GM12878 (cell line): ENCODE measurements around the gene GCSAML. TPM values are rescaled to one million over a fixed set of nuclear protein-coding genes. Genes with fewer than 3 reads are reported as not detected.

Experiments used
- ATAC-seq: fragments of 200-7000 bp; cut with Tn5 transposase; 3 replicates; pipeline ENCODE4 v1.9.1; 2020; ENCODE audit warnings: mild to moderate bottlenecking, moderate library complexity
- BruUV-seq: library from RNA; stranded (reverse); fragments of 400-500 nt; replicated peaks from 2 replicates; lab custom pipeline; 2021; lab: Mats Ljungman, UMichigan
- CTCF ChIA-PET: fragments of 300-600 bp; sonication (Branson Sonifier 250); formaldehyde crosslinking; extraction: SDS; loops from one replicate; lab custom pipeline; 2021; ENCODE audit warnings: inconsistent platforms; lab: Yijun Ruan, JAX
- POLR2A ChIA-PET: fragments of 350-600 bp; formaldehyde crosslinking; extraction: SDS; loops from one replicate; lab custom pipeline; 2021; ENCODE audit warnings: inconsistent platforms; lab: Charles Lee
- RAD21 ChIA-PET: fragments of 300-600 bp; sonication (Branson Sonifier 250); formaldehyde crosslinking; loops from one replicate; lab custom pipeline; 2023; ENCODE audit warnings: antibody characterized with exemption; ENCODE audit not compliant: unreplicated experiment; lab: Charles Lee
- SMC1A ChIA-PET: fragments of 300-600 bp; sonication (Branson Sonifier 250); formaldehyde crosslinking; loops from one replicate; lab custom pipeline; 2023; ENCODE audit not compliant: unreplicated experiment, uncharacterized antibody; lab: Charles Lee
- DNase-seq: peaks from one replicate; pipeline ENCODE4 v3.0.0-alpha.2; 2011; ENCODE audit warnings: low read depth, low spot score
- FAIRE-seq: peaks from 3 replicates; lab custom pipeline; 2011; peaks lifted over from hg19 to GRCh38; lab: Jason Lieb, UNC
- H2AFZ ChIP-seq: 2 replicates; pipeline ENCODE4 v1.6.0; 2011; ENCODE audit warnings: low read depth, low read length, control low read depth; ENCODE audit not compliant: control insufficient read depth
- H3K27ac ChIP-seq: 2 replicates; pipeline ENCODE4 v1.5.1; 2011; ENCODE audit warnings: control low read depth; ENCODE audit not compliant: control insufficient read depth, insufficient read depth
- H3K27me3 ChIP-seq, 2 experiments: replicated peaks in 1 of 2; 2 replicates each; pipeline versions ENCODE4 v1.6.0 to v1.6.1; 2011; ENCODE audit warnings: low read length in 1 of 2; ENCODE audit not compliant: control insufficient read depth in 2 of 2, insufficient read depth in 2 of 2
- H3K36me3 ChIP-seq, 2 experiments: 2 replicates each; pipeline ENCODE4 v1.5.1; 2011; ENCODE audit warnings: low read length in 1 of 2; ENCODE audit not compliant: control insufficient read depth in 2 of 2, insufficient read depth in 2 of 2
- H3K4me1 ChIP-seq: 2 replicates; pipeline ENCODE4 v1.6.1; 2011; ENCODE audit warnings: mild to moderate bottlenecking, low read length, moderate library complexity, mixed read lengths; ENCODE audit not compliant: control insufficient read depth, insufficient read depth
- H3K4me2 ChIP-seq: 2 replicates; pipeline ENCODE4 v1.6.0; 2011; ENCODE audit warnings: control low read depth; ENCODE audit not compliant: control insufficient read depth, insufficient read depth
- H3K4me3 ChIP-seq: fragments of 200-600 bp; sonication (generic); 2 replicates; pipeline ENCODE4 v1.5.1; 2016
- H3K79me2 ChIP-seq: 2 replicates; pipeline ENCODE4 v1.6.0; 2011; ENCODE audit warnings: low read length; ENCODE audit not compliant: control insufficient read depth, insufficient read depth
- H3K9ac ChIP-seq: 2 replicates; pipeline ENCODE4 v1.8.0; 2011; ENCODE audit warnings: low read length, control low read depth, mixed read lengths; ENCODE audit not compliant: control insufficient read depth, insufficient read depth
- H3K9me3 ChIP-seq: replicated peaks from 3 replicates; pipeline ENCODE4 v1.5.1; 2011; ENCODE audit warnings: mild to moderate bottlenecking, low read length; ENCODE audit not compliant: control insufficient read depth, insufficient read depth
- H4K20me1 ChIP-seq: 2 replicates; pipeline ENCODE4 v1.6.0; 2011; ENCODE audit not compliant: control insufficient read depth, insufficient read depth
- BCL11A ChIP-seq: IDR thresholded peaks from 2 replicates; pipeline ENCODE4 v1.6.1; 2011; ENCODE audit warnings: low read depth, low read length
- IKZF1 ChIP-seq: fragments of 450-650 bp; conservative IDR thresholded peaks from 2 replicates; pipeline ENCODE4 v1.6.1; 2017; ENCODE audit warnings: antibody characterized with exemption, mild to moderate bottlenecking
- IRF4 ChIP-seq: IDR thresholded peaks from 2 replicates; pipeline ENCODE4 v1.6.1; 2011; ENCODE audit warnings: low read depth, low read length
- JUNB ChIP-seq: IDR thresholded peaks from 2 replicates; pipeline ENCODE4 v1.6.1; 2016; ENCODE audit warnings: antibody characterized with exemption, mild to moderate bottlenecking
- MYB ChIP-seq: fragments of 150-350 bp; IDR thresholded peaks from 2 replicates; pipeline ENCODE4 v1.6.1; 2014; ENCODE audit warnings: mild to moderate bottlenecking, low read depth, low read length, borderline replicate concordance
- WGBS: methylation state at CpG from one replicate; pipeline ENCODE4 v1.1.6; 2016; ENCODE audit warnings: low lambda C conversion rate; ENCODE audit not compliant: insufficient replicate concordance, insufficient coverage; ENCODE audit errors: missing lambda C conversion rate; 5-methylcytosine and 5-hydroxymethylcytosine counted together
- in situ Hi-C: fragments of 300-500 bp; cut with MboI; formaldehyde crosslinking; loops from 9 replicates; pipeline ENCODE4 v1.14.3; 2018; ENCODE audit warnings: mixed read lengths
- intact Hi-C: fragments of 100-400 bp; cut with micrococcal nuclease; formaldehyde crosslinking; loops from one replicate; pipeline ENCODE4 v1.14.2; 2022; ENCODE audit not compliant: unreplicated experiment
- polyA plus RNA-seq, 11 experiments: library from polyadenylated mRNA; depleted of rRNA in 4 of 11; unstranded in 6 of 11; stranded (reverse) in 5 of 11; fragments of >200 nt; fragmentation: Nextera tagmentation in 4 of 11; fragmentation: Illumina TruSeq in 1 of 11; extraction: Ambion mirVana in 4 of 11; extraction: Trizol in 1 of 11; gene quantifications; 1 replicate in 1 of 11; 2 replicates in 10 of 11; pipeline versions ENCODE4 v1.2.1 to v1.2.3, GENCODE V29; 2011 to 2016; ENCODE audit warnings: inconsistent platforms in 2 of 11, missing spikeins in 2 of 11, low read depth in 1 of 11
- total RNA-seq, 4 experiments: library from RNA; depleted of rRNA in 3 of 4; stranded (reverse); fragments of >200 nt in 3 of 4; fragmentation: Illumina TruSeq in 1 of 4; extraction: Trizol in 1 of 4; gene quantifications; 2 replicates each; pipeline versions ENCODE4 v1.2.1 to v1.2.3, GENCODE V29; 2013 to 2021
- TF ChIP-seq, protein P1 (sequence below): IDR thresholded peaks from 2 replicates; pipeline ENCODE4 v1.6.1; 2012; ENCODE audit warnings: mild to moderate bottlenecking, low read depth, low read length
- TF ChIP-seq, protein P2 (sequence below): IDR thresholded peaks from 2 replicates; pipeline ENCODE4 v1.6.1; 2011; ENCODE audit warnings: borderline replicate concordance, low read depth, mild to moderate bottlenecking, moderate library complexity, low read length; ENCODE audit not compliant: insufficient read depth, poor library complexity, severe bottlenecking

GCSAML gene
- total and polyA plus RNA-seq, 10 of the 15 experiments (the other 5 are each of a cell fraction or from before 2014, with no cell fraction given): 0.03 TPM; not detected in 9

DNA sequence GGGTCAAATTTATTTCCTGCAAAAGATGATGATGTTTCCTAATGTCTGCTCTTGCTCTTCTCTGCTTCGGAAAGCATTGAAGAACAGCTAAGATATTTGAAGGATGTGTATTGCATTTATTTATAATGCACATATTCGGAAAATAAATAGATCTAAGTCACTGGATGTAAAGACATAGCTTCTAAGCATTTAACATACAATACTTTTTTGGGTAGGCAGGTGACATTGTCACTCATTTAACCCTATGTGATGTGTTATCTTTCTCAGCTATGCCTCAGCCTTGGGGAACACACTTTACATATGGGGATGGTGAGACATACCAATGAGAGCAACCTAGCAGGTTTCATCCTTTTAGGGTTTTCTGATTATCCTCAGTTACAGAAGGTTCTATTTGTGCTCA is 39.1 kb downstream of the GCSAML start, which contains the start of gene OR2G2:
Gene OR2G2 (plus strand): TSS at position 301 of the 400 bp plus-strand sequence. CDS start 0 bp downstream, at position 301.
- Histone ChIP-seq H3K4me1 (no peaks in the 10 kb centered on the region), H3K79me2 (no peaks in the 10 kb centered on the region), H3K27me3 (no peaks in the 10 kb centered on the region), H3K9me3 (no peaks in the 10 kb centered on the region), H3K4me2 (no peak within 1 kb of the TSS), H3K9ac (no peak within 1 kb of the TSS), H2AFZ (no peak within 1 kb of the TSS), H3K4me3 (no peak within 1 kb of the TSS)
- in situ Hi-C loops: no loop called here
- 55% methylated on average over 2 of the region's 2 CpGs for WGBS
- intact Hi-C loops: no loop called here
- no peak for TF ChIP-seq IRF4
- TF ChIP-seq MYB: no peak
- TF ChIP-seq JUNB: no peak
- TF ChIP-seq BCL11A: no peak
- TF ChIP-seq, protein P1, sequence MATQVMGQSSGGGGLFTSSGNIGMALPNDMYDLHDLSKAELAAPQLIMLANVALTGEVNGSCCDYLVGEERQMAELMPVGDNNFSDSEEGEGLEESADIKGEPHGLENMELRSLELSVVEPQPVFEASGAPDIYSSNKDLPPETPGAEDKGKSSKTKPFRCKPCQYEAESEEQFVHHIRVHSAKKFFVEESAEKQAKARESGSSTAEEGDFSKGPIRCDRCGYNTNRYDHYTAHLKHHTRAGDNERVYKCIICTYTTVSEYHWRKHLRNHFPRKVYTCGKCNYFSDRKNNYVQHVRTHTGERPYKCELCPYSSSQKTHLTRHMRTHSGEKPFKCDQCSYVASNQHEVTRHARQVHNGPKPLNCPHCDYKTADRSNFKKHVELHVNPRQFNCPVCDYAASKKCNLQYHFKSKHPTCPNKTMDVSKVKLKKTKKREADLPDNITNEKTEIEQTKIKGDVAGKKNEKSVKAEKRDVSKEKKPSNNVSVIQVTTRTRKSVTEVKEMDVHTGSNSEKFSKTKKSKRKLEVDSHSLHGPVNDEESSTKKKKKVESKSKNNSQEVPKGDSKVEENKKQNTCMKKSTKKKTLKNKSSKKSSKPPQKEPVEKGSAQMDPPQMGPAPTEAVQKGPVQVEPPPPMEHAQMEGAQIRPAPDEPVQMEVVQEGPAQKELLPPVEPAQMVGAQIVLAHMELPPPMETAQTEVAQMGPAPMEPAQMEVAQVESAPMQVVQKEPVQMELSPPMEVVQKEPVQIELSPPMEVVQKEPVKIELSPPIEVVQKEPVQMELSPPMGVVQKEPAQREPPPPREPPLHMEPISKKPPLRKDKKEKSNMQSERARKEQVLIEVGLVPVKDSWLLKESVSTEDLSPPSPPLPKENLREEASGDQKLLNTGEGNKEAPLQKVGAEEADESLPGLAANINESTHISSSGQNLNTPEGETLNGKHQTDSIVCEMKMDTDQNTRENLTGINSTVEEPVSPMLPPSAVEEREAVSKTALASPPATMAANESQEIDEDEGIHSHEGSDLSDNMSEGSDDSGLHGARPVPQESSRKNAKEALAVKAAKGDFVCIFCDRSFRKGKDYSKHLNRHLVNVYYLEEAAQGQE: no peak
- TF ChIP-seq IKZF1: no peak
- TF ChIP-seq, protein P2, sequence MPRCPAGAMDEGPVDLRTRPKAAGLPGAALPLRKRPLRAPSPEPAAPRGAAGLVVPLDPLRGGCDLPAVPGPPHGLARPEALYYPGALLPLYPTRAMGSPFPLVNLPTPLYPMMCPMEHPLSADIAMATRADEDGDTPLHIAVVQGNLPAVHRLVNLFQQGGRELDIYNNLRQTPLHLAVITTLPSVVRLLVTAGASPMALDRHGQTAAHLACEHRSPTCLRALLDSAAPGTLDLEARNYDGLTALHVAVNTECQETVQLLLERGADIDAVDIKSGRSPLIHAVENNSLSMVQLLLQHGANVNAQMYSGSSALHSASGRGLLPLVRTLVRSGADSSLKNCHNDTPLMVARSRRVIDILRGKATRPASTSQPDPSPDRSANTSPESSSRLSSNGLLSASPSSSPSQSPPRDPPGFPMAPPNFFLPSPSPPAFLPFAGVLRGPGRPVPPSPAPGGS: no peak
- TF ChIP-seq, all 136 proteins: peak for 0
- BruUV-seq: no TSS peak
- Histone ChIP-seq H4K20me1 (no peaks in the 10 kb centered on the region), H3K27ac (no peak within 1 kb of the TSS), H3K36me3 (no peaks in the 10 kb centered on the region)
- FAIRE-seq: no peak
- DNase-seq: no peak
- ATAC-seq: no peak
- ChIA-PET POLR2A (no interaction called here), SMC1A (interaction anchor here (1.1 kb wide), 1 partner anchor 9 kb away, joined by 3 read pairs; no protein-coding TSS in a partner anchor), RAD21 (no interaction called here), CTCF (no interaction called here)
